Glomerular endothelial cell (primary cell): ENCODE results near the gene MYO1E. TPM values are rescaled to one million over a fixed set of nuclear protein-coding genes. Genes with fewer than 3 reads are reported as not detected.
"Not testable (repeated sequence)": the region's sequence is repeated elsewhere in the genome, so short reads cannot be mapped to it uniquely, and the experiment has no call there.

Experiments used
- DNase-seq: peaks from one replicate; pipeline ENCODE4 v3.0.0-alpha.2; 2011; ENCODE audit warnings: low read depth, low spot score; ENCODE audit errors: extremely low read depth
- total RNA-seq: library from RNA; depleted of rRNA; stranded (reverse); fragments of >200 nt; gene quantifications from 2 replicates; pipeline ENCODE4 v1.2.3, GENCODE V29; 2015

Gene MYO1E
- total RNA-seq, 1 donor from 2014 or later: 137 TPM

- peak; percentile 73 for DNase-seq
These were observed 76.5 kb downstream of the MYO1E start for GRCh38 chr15:59296181-59296617.

- no peak for DNase-seq
These were observed 77.2 kb downstream of the MYO1E start for GRCh38 chr15:59295261-59296001.

GRCh38 chr15:59294574-59295260, 78.0 kb downstream of the MYO1E start:
- no peak for DNase-seq

DNA sequence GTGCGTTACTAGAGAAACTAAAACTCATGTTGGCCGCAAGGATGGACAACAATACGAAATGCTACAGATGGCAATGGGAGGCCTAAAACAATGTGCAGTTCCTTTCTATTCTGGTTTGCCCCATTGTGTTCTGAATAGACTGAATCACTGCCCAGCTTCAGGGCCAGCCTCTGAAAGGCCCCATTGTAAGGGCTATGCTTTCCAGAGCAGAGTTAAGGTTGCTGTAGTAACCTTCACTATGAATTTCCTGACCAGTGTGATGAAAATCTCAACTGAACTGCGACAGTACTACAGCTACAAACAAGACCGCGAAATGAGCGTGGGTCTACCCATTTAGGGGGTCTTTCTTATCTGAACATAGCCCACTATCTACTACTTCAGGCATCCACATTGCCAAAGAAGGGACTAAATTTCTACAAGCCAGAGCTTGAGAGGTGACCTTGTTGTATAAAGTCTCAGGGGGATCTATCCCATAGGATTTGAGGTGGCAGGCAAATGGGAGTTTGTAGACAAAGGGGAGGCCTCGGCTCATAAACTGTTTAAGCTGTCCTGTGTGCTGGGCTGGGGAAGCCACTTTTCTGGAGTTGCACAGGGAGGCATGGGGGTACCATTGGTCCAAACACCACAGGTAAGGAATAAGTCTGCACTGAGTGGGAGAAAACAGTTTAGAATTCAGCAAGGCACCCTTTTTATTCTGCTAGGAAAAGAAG, 80.1 kb downstream of the MYO1E start:
- DNase-seq: peak; percentile 77

- no peak for DNase-seq
These were observed 81.5 kb downstream of the MYO1E start for GRCh38 chr15:59291213-59291549.

DNA sequence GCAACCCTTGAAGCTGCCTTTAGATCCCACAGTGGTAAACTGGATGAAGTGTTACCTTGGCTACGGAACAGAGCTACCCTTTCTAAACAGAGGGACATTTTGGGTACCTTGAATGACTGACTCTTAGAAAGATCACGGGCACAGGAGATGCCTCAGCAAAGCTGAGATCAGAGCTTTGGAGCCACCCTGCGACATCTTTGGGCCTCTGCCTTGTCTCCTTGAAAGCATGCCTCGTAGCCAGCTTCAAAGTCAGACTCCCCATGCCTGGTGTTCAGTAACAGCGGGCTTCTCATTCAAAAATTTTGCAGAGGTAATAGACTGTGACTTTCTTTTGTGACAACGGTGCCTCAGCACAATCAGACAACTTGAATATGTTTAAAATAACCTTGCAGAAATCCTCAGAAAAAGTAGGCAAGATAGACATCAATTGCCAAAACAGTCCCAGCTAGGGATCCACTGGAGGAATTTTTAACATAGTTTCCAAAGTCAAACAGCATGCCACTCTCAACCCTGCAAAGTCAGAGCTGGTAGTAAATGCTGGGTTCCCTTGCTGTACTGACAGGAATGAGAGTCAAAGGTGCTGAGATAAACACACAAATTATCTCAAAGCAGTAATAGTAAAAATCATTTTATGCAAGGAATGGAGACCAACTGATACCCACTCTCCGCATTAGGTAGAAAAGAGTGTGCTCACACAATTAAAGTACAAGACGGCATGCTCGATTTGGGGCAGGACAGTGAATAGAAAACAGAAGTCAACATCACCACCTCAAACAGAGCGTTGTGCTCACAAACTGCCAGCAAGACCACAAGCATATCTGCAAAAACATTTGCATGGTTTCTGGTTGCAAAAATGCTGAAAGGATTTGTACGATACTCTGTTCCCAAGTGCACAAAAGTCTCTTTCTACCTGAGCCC, 82.1 kb downstream of the MYO1E start:
- no peak for DNase-seq

- DNase-seq: no peak
These were observed 83.1 kb downstream of the MYO1E start for GRCh38 chr15:59289574-59289973.

- DNase-seq: no peak
These were observed 88.8 kb downstream of the MYO1E start for GRCh38 chr15:59283717-59284391.

- no peak for DNase-seq
These were observed 89.9 kb downstream of the MYO1E start for GRCh38 chr15:59282515-59283337.

DNA sequence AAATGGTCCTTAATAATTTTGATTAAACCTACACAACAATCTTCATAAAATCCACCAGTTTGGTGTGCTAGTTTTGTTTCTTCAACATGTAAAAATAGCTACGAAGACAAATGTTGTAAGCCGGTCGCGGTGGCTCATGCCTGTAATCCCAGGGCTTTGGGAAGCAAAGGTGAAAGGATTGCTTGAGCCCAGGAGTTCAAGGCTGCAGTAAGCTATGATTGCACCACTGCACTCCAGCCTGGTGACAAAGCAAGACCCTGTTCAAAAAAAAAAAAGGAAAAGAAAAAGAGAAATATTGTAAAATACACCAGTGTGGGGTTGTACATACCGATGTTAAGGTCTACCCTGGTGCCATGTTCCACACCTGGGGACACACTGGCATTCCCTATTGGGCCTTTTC, 91.0 kb downstream of the MYO1E start:
- DNase-seq: no peak

DNA sequence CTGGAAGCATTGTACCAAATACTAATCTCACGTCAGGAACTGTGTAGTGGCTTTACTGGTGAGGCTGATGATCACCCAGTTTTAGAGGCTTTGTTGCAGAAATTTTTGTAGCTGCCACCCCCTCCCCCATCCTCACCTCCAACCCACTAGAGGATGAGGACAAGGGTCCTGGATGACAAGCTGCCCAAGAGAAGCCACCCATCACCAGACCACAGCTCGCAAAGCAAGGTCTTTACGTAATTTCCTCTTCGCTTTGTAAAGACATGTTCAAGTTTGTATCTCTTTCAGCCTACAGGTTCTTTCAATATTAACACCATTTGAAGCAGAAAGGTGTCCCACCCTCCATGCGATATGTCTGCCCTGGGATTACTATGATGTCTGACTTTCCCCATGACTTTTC, 91.8 kb downstream of the MYO1E start:
- DNase-seq: no peak

DNA sequence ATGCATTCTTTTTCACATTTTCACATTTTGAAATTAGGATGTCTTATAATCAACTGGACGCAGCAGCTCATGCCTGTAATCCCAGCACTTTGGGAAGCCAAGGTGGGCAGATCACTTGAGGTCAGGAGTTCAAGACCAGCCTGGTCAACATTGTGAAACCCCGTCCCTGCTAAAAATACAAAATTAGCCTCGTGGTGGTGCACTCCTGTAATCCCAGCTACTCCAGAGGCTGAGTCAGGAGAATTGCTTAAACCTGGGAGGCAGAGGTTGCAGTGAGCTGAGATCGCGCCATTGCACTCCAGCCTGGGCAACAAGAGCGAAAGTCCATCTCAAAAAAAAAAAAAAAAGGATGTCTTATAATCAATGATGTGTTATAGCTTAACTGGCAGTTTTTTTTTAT, 92.4 kb downstream of the MYO1E start:
- not testable (repeated sequence) for DNase-seq

GRCh38 chr15:59279023-59279422, 93.6 kb downstream of the MYO1E start:
- DNase-seq: no peak

DNA sequence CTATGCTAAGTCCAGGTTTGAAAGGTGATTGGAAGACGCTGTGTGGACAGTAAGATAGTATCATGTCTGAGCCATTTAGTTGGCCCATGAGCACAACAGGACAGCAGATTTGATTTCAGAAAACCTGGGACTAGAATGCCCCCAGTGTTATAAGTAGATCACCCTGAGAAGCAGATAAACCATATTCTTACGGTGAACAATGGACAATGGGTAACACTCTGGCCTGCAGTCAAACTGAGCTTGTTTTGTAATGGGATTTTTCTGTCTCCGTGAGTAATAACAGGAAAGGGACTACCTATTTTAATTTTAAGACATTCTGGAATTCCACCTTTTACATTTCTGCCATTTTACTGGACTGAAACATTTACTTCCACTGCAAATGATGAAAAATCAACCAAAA, 94.6 kb downstream of the MYO1E start:
- no peak for DNase-seq

GRCh38 chr15:59276225-59277178, 96.2 kb downstream of the MYO1E start:
- DNase-seq: no peak

GRCh38 chr15:59274126-59274970, 98.3 kb downstream of the MYO1E start:
- DNase-seq: no peak

- DNase-seq: no peak
These were observed 99.4 kb downstream of the MYO1E start for GRCh38 chr15:59273234-59273633.
